ENCODE measurements around the gene ZIM2.

DNA sequence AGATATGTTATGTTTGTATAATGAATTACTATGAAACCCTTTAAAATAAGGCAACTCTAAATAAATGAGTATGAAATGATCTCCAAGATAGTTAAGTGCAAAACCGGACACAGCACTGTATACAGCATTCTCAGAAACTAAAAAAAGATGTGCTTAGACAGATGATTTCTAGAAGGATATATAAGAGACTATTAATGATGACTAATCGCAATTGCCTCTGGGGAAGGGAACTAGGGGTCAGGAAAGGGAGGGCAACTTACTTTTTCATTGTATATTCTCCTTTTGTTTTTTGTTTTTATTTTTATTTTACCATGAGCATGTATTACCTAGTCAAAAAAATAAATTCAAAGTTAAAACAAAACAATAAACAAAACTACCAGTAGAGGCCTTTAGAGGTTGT is 12.8 kb downstream of the ZIM2 start:
- no peak for TF ChIP-seq GATA2 (IDR thresholded peaks at IDR 0.05; ENCODE audit: low read depth, low read length)
- no peak for TF ChIP-seq GATA3 (IDR thresholded peaks at IDR 0.05; ENCODE audit: low read depth, low read length)

All from SH-SY5Y (cell line).